CD4-positive, alpha-beta T cell treated with Interleukin-10 for 1 hour (primary cell): ENCODE measurements around the gene SAPCD1.
"Not testable (repeated sequence)": the region's sequence is repeated elsewhere in the genome, so short reads cannot be mapped to it uniquely, and the experiment has no call there.

Experiments
- DNase-seq: peaks from one replicate; pipeline ENCODE4 v3.0.0-alpha.2; 2020

The SAPCD1 gene

GRCh38 chr6:31779908-31780307 lies 17.5 kb downstream of the SAPCD1 start:
- DNase-seq: no peak

GRCh38 chr6:31780507-31781243 lies 18.2 kb downstream of the SAPCD1 start:
- no peak for DNase-seq

- DNase-seq: no peak
Observed at GRCh38 chr6:31781244-31782125, 19.0 kb downstream of the SAPCD1 start.

- no peak for DNase-seq
Observed at GRCh38 chr6:31782126-31782855, 19.8 kb downstream of the SAPCD1 start.

- DNase-seq: no peak
Observed at GRCh38 chr6:31784098-31784925, 21.9 kb downstream of the SAPCD1 start.

- DNase-seq: no peak
Observed at GRCh38 chr6:31785475-31785874, 23.0 kb downstream of the SAPCD1 start.

GRCh38 chr6:31791324-31792089 lies 29.1 kb downstream of the SAPCD1 start:
- peak; percentile 50 for DNase-seq

GRCh38 chr6:31792090-31792374 lies 29.6 kb downstream of the SAPCD1 start:
- DNase-seq: no peak

GRCh38 chr6:31792761-31793171 lies 30.3 kb downstream of the SAPCD1 start:
- no peak for DNase-seq

- not testable (repeated sequence) for DNase-seq
Observed at GRCh38 chr6:31793927-31794245, 31.4 kb downstream of the SAPCD1 start.

GRCh38 chr6:31794294-31794865 lies 31.9 kb downstream of the SAPCD1 start:
- no peak for DNase-seq

GRCh38 chr6:31794866-31795615 lies 32.6 kb downstream of the SAPCD1 start:
- DNase-seq: no peak

- DNase-seq: peak; percentile 89
Observed at GRCh38 chr6:31795616-31796298, 33.3 kb downstream of the SAPCD1 start, which contains the start of gene VARS1. Gene VARS1 (minus strand): TSS chr6:31795752. CDS start chr6:31795217, 535 bp downstream.

- no peak for DNase-seq
Observed at GRCh38 chr6:31796993-31797385, 34.5 kb downstream of the SAPCD1 start.

- DNase-seq: peak; percentile 63
Observed at GRCh38 chr6:31797588-31797987, 35.1 kb downstream of the SAPCD1 start.

GRCh38 chr6:31799781-31800180 lies 37.3 kb downstream of the SAPCD1 start:
- DNase-seq: no peak

GRCh38 chr6:31801031-31801927 lies 38.8 kb downstream of the SAPCD1 start:
- not testable (repeated sequence) for DNase-seq

- DNase-seq: no peak
Observed at GRCh38 chr6:31805939-31806469, 43.5 kb downstream of the SAPCD1 start.
